K562 (cell line): Measurements from ENCODE around the gene ZFPM1. TPM values are rescaled to one million over a fixed set of nuclear protein-coding genes. Genes with fewer than 3 reads are reported as not detected.

Experiments
- BCOR ChIP-seq: fragments of 450-650 bp; IDR thresholded peaks from 2 replicates; pipeline ENCODE4 v1.6.1; 2016
- BRD9 ChIP-seq: fragments of 450-650 bp; IDR thresholded peaks from 2 replicates; pipeline ENCODE4 v1.6.1; 2018; ENCODE audit warnings: low read depth; ENCODE audit not compliant: partially characterized antibody
- CBFA2T3 ChIP-seq: fragments of 450-650 bp; IDR thresholded peaks from 2 replicates; pipeline ENCODE4 v1.6.1; 2017
- CBX1 ChIP-seq: sonication (generic); IDR thresholded peaks from 2 replicates; pipeline ENCODE4 v1.6.1; 2016; ENCODE audit warnings: antibody characterized with exemption, low read depth, mild to moderate bottlenecking
- DACH1 ChIP-seq: fragments of 450-650 bp; IDR thresholded peaks from 2 replicates; pipeline ENCODE4 v1.6.1; 2018; ENCODE audit not compliant: partially characterized antibody
- FOXM1 ChIP-seq, 2 experiments: fragments of 450-650 bp in 1 of 2; sonication (generic) in 1 of 2; formaldehyde crosslinking in 1 of 2; IDR thresholded peaks; 2 replicates each; pipeline versions ENCODE4 v1.6.1 to v1.9.0; 2017 to 2022; ENCODE audit warnings: low read depth in 2 of 2, mild to moderate bottlenecking in 2 of 2, missing genetic modification reagents in 1 of 2, moderate library complexity in 1 of 2
- KDM1A ChIP-seq, 2 experiments: fragments of 450-650 bp; IDR thresholded peaks; 2 replicates each; pipeline ENCODE4 v1.6.1; 2016; ENCODE audit warnings: mild to moderate bottlenecking in 2 of 2
- MAX ChIP-seq: sonication (generic); formaldehyde crosslinking; IDR thresholded peaks from 2 replicates; pipeline ENCODE4 v1.9.0; 2022; ENCODE audit warnings: mild to moderate bottlenecking, missing genetic modification reagents
- MITF ChIP-seq: IDR thresholded peaks from 2 replicates; pipeline ENCODE4 v1.6.1; 2014; ENCODE audit warnings: antibody characterized with exemption
- NFE2 ChIP-seq: IDR thresholded peaks from 2 replicates; pipeline ENCODE4 v1.6.1; 2014; ENCODE audit warnings: antibody characterized with exemption, low read depth
- NFIC ChIP-seq: fragments of 450-650 bp; IDR thresholded peaks from 2 replicates; pipeline ENCODE4 v1.6.1; 2017; ENCODE audit warnings: mild to moderate bottlenecking, inconsistent platforms
- PTBP1 ChIP-seq: fragments of 200-400 bp; formaldehyde crosslinking; IDR thresholded peaks from 2 replicates; pipeline ENCODE4 v1.6.1; 2017; ENCODE audit warnings: low read depth, low read length
- RBM25 ChIP-seq: fragments of 200-400 bp; formaldehyde crosslinking; IDR thresholded peaks from 2 replicates; pipeline ENCODE4 v1.6.1; 2018; ENCODE audit warnings: low read length, low read depth, moderate library complexity; ENCODE audit not compliant: severe bottlenecking
- SAP30 ChIP-seq: fragments of 200-600 bp; sonication (generic); IDR thresholded peaks from 2 replicates; pipeline ENCODE4 v1.6.1; 2012; ENCODE audit warnings: borderline replicate concordance, low read depth, mild to moderate bottlenecking, moderate library complexity, low read length, control low read depth, inconsistent platforms; ENCODE audit not compliant: insufficient read depth, poor library complexity, severe bottlenecking
- SMAD4 ChIP-seq: fragments of 250-450 bp; sonication (Bioruptor Pico); conservative IDR thresholded peaks from 2 replicates; pipeline ENCODE4 v1.8.0; 2021; ENCODE audit warnings: inconsistent platforms, mild to moderate bottlenecking, moderate library complexity
- SMARCA5 ChIP-seq: fragments of 450-650 bp; IDR thresholded peaks from 2 replicates; pipeline ENCODE4 v1.6.1; 2016
- SREBF1 ChIP-seq: fragments of 150-350 bp; IDR thresholded peaks from 2 replicates; pipeline ENCODE4 v1.6.1; 2014; ENCODE audit warnings: antibody characterized with exemption, low read depth, low read length, borderline replicate concordance
- TARDBP ChIP-seq: fragments of 450-650 bp; IDR thresholded peaks from 2 replicates; pipeline ENCODE4 v1.6.1; 2016
- TRIM24 ChIP-seq, 2 experiments: fragments of 450-650 bp; IDR thresholded peaks; 2 replicates each; pipeline ENCODE4 v1.6.1; 2016
- USF1 ChIP-seq: sonication (generic); formaldehyde crosslinking; IDR thresholded peaks from 2 replicates; pipeline ENCODE4 v1.9.0; 2022; ENCODE audit warnings: mild to moderate bottlenecking, missing genetic modification reagents
- ZFP36 ChIP-seq: fragments of 150-350 bp; IDR thresholded peaks from 2 replicates; pipeline ENCODE4 v1.6.1; 2018; ENCODE audit warnings: low read length, low read depth; ENCODE audit not compliant: partially characterized antibody
- ZNF445 ChIP-seq: fragments of 250-450 bp; sonication (Bioruptor Pico); IDR thresholded peaks from 2 replicates; pipeline ENCODE4 v1.4.0; 2020; ENCODE audit warnings: low read depth, mild to moderate bottlenecking, moderate library complexity
- polyA plus RNA-seq, 8 experiments: library from polyadenylated mRNA; depleted of rRNA in 4 of 8; stranded (reverse) in 5 of 8; unstranded in 3 of 8; fragments of >200 nt; fragmentation: Nextera tagmentation in 2 of 8; fragmentation: Illumina TruSeq in 1 of 8; extraction: Ambion mirVana in 2 of 8; extraction: Trizol in 1 of 8; gene quantifications; 2 replicates each; pipeline versions ENCODE4 v1.2.1 to v1.2.3, GENCODE V29; 2011 to 2014; ENCODE audit warnings: inconsistent platforms in 1 of 8, missing spikeins in 1 of 8
- total RNA-seq, 7 experiments: library from RNA; depleted of rRNA in 6 of 7; stranded (reverse); fragments of >200 nt in 6 of 7; fragmentation: Illumina TruSeq in 2 of 7; extraction: Trizol in 2 of 7; gene quantifications; 2 replicates each; pipeline versions ENCODE4 v1.2.1 to v1.2.3, GENCODE V29; 2011 to 2021; ENCODE audit warnings: low replicate concordance in 1 of 7

The ZFPM1 gene
- total and polyA plus RNA-seq, 9 of the 15 experiments (the other 6 are each of a cell fraction or from before 2014, with no cell fraction given), result 0.03 to 35.9 (median 1.4) TPM

- TF ChIP-seq BCOR, result peak; percentile 98
- TF ChIP-seq NFIC, result peak; percentile 43
- no peak for TF ChIP-seq TARDBP
- no peak for TF ChIP-seq SAP30
- TF ChIP-seq ZFP36, result peak; percentile 100
- peak; percentile 32; the same call in 1 of the 2 replicates for TF ChIP-seq NFE2
- TF ChIP-seq CBX1, result peak; percentile 97; the same call in 1 of the 2 replicates
- TF ChIP-seq CBFA2T3, result no peak
- no peak for TF ChIP-seq MITF
- peak; percentile 79 to 89 for TF ChIP-seq KDM1A (IDR thresholded peaks at IDR 0.05)
- peak; percentile 100 for TF ChIP-seq BRD9
- peak; percentile 93 for TF ChIP-seq RBM25
- peak; percentile 19; the same call in 1 of the 2 replicates for TF ChIP-seq USF1 (CRISPR knock-in tag)
- TF ChIP-seq SMAD4 (CRISPR knock-in tag), result 0 out of 2 replicates have a peak, but pooled peaks have one; percentile 28
- peak; percentile 36; the same call in 1 of the 2 replicates for TF ChIP-seq MAX (CRISPR knock-in tag)
- TF ChIP-seq DACH1, result peak; percentile 61
- peak in 1 of 2 experiments; percentile 71; a peak in 2 of 4 replicates for TF ChIP-seq TRIM24 (IDR thresholded peaks at IDR 0.05)
- TF ChIP-seq SREBF1, result 0 out of 2 replicates have a peak, but pooled peaks have one; percentile 32
- TF ChIP-seq FOXM1 (IDR thresholded peaks at IDR 0.05; ENCODE audit: low read depth), result peak; percentile 77
- no peak for TF ChIP-seq FOXM1 (CRISPR knock-in tag; IDR thresholded peaks at IDR 0.05; ENCODE audit: low read depth)
- TF ChIP-seq PTBP1, result peak; percentile 99
- TF ChIP-seq SMARCA5, result peak; percentile 100
- no peak for TF ChIP-seq ZNF445 (CRISPR knock-in tag)
Observed at GRCh38 chr16:88411951-88412576, 41.0 kb upstream of the ZFPM1 start (continued).
